Mesenchymal stem cell (in vitro differentiated cells and primary cell): ENCODE measurements around the gene CACNA1E.

Source experiments
- DNase-seq: peaks from one replicate; pipeline ENCODE4 v3.0.0-alpha.2; 2013
- H2AFZ ChIP-seq: one replicate; pipeline ENCODE4 v1.6.1; 2013; ENCODE audit warnings: low read depth, mild to moderate bottlenecking, control low read depth, inconsistent platforms, low read length, moderate library complexity
- H2AK5ac ChIP-seq: 2 replicates; pipeline ENCODE4 v1.6.1; 2013; ENCODE audit warnings: low read length, moderate library complexity, mild to moderate bottlenecking, inconsistent platforms; ENCODE audit not compliant: severe bottlenecking
- H2BK120ac ChIP-seq: one replicate; pipeline ENCODE4 v1.6.1; 2013; ENCODE audit warnings: low read depth, mild to moderate bottlenecking, inconsistent platforms, low read length, moderate library complexity
- H2BK12ac ChIP-seq, 2 experiments: one replicate each; pipeline ENCODE4 v1.6.1; 2013; ENCODE audit warnings: inconsistent platforms in 2 of 2, low read length in 2 of 2, mild to moderate bottlenecking in 2 of 2, moderate library complexity in 2 of 2, control low read depth in 1 of 2
- H2BK15ac ChIP-seq: one replicate; pipeline ENCODE4 v1.6.1; 2013; ENCODE audit warnings: mild to moderate bottlenecking, low read depth, inconsistent platforms; ENCODE audit not compliant: poor library complexity, severe bottlenecking
- H2BK5ac ChIP-seq: 2 replicates; pipeline ENCODE4 v1.6.1; 2013; ENCODE audit warnings: low read depth, mild to moderate bottlenecking, low read length, control low read depth, inconsistent platforms; ENCODE audit not compliant: poor library complexity, severe bottlenecking
- H3K14ac ChIP-seq, 2 experiments: one replicate each; pipeline ENCODE4 v1.6.1; 2013; ENCODE audit warnings: inconsistent platforms in 2 of 2, low read length in 2 of 2, control low read depth in 1 of 2, mild to moderate bottlenecking in 1 of 2, moderate library complexity in 1 of 2
- H3K18ac ChIP-seq, 2 experiments: one replicate each; pipeline ENCODE4 v1.6.1; 2013; ENCODE audit warnings: inconsistent platforms in 2 of 2, low read length in 2 of 2, control low read depth in 1 of 2, low read depth in 1 of 2, mild to moderate bottlenecking in 1 of 2
- H3K23ac ChIP-seq, 2 experiments: one replicate each; pipeline ENCODE4 v1.6.1; 2013; ENCODE audit warnings: inconsistent platforms in 2 of 2, low read length in 2 of 2, mild to moderate bottlenecking in 2 of 2, moderate library complexity in 2 of 2, control low read depth in 1 of 2
- H3K27ac ChIP-seq: 2 replicates; pipeline ENCODE4 v1.5.1; 2013; ENCODE audit warnings: mild to moderate bottlenecking, moderate library complexity, low read length, control low read depth, inconsistent platforms; ENCODE audit not compliant: poor library complexity, severe bottlenecking
- H3K27me3 ChIP-seq, 2 experiments: 2 replicates each; pipeline versions ENCODE4 v1.6.1 to v1.7.0; 2013; ENCODE audit warnings: low read length in 2 of 2, mild to moderate bottlenecking in 2 of 2, moderate library complexity in 2 of 2, control low read depth in 1 of 2, inconsistent platforms in 1 of 2; ENCODE audit not compliant: control insufficient read depth in 1 of 2, insufficient read depth in 1 of 2
- H3K36me3 ChIP-seq, 2 experiments: 2 replicates each; pipeline versions ENCODE4 v1.6.1 to v1.7.0; 2013; ENCODE audit warnings: low read length in 2 of 2, control low read depth in 1 of 2, inconsistent platforms in 1 of 2, low read depth in 1 of 2, mild to moderate bottlenecking in 1 of 2; ENCODE audit not compliant: insufficient read depth in 2 of 2, control insufficient read depth in 1 of 2
- H3K4ac ChIP-seq, 2 experiments: one replicate each; pipeline ENCODE4 v1.6.1; 2013; ENCODE audit warnings: inconsistent platforms in 2 of 2, low read length in 2 of 2, mild to moderate bottlenecking in 2 of 2, moderate library complexity in 2 of 2, control low read depth in 1 of 2, low read depth in 1 of 2
- H3K4me1 ChIP-seq: 2 replicates; pipeline ENCODE4 v1.6.1; 2013; ENCODE audit warnings: low read depth, low read length, control low read depth; ENCODE audit not compliant: control insufficient read depth, insufficient read depth
- H3K4me2 ChIP-seq: 2 replicates; pipeline ENCODE4 v1.6.1; 2013; ENCODE audit warnings: low read length, mild to moderate bottlenecking, inconsistent platforms; ENCODE audit not compliant: poor library complexity, severe bottlenecking
- H3K4me3 ChIP-seq, 2 experiments: 2 replicates each; pipeline versions ENCODE4 v1.5.1 to v1.7.0; 2013; ENCODE audit warnings: low read length in 2 of 2, mild to moderate bottlenecking in 2 of 2, control low read depth in 1 of 2, low read depth in 1 of 2; ENCODE audit not compliant: insufficient read depth in 1 of 2
- H3K79me1 ChIP-seq: replicated peaks from 2 replicates; pipeline ENCODE4 v1.6.1; 2013; ENCODE audit warnings: mild to moderate bottlenecking, control low read depth, low read length, inconsistent platforms; ENCODE audit not compliant: poor library complexity, severe bottlenecking
- H3K9ac ChIP-seq: 2 replicates; pipeline ENCODE4 v1.7.0; 2013; ENCODE audit warnings: mild to moderate bottlenecking, low read length, moderate library complexity
- H3K9me3 ChIP-seq: 2 replicates; pipeline ENCODE4 v1.7.0; 2013; ENCODE audit warnings: mild to moderate bottlenecking, low read length; ENCODE audit not compliant: control insufficient read depth
- H4K8ac ChIP-seq: one replicate; pipeline ENCODE4 v1.6.1; 2013; ENCODE audit warnings: inconsistent platforms, mild to moderate bottlenecking, low read length, moderate library complexity
- H4K91ac ChIP-seq: one replicate; pipeline ENCODE4 v1.6.1; 2013; ENCODE audit warnings: mild to moderate bottlenecking, low read length, inconsistent platforms
- WGBS: methylation state at CpG from one replicate; pipeline ENCODE4 v1.1.7; 2013; ENCODE audit warnings: mixed read lengths; 5-methylcytosine and 5-hydroxymethylcytosine counted together

Gene CACNA1E

DNA sequence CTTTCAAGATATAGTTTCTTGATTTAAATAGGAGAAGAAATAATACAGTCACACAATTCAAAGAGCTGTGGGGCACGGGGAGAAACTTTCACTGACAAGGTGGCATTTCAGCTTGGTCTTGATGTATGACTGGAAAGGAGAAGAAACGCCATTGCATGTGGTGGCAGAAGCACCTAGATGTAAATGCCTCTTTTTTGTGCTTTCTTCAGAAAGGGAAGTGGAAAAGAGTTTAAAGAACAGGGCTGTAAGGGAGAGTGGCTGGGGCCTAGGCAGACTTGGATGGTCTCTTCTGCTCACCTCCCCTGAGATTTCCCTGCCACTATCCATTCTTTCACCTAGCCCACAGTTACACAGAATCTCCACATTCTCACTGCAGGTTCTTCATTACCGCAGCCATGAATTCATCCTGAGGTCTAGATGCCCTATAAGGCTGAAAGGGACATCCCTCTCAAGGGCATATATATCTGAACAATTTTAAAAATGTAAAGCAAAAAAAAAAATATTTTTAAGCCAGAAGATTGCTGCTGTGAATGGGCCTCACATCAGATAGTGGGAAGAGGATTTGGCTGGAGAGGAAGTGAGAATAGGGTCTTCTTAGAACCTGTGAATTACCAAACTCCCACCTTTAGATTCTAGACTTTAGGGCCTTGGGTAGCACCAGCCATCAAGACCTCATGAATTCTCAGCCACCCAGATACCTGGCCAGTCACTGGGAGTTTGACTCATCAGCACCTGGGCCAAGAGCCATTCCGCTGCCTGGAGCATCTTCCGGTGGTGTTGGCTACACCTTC lies 23.4 kb downstream of the CACNA1E start:
- peaks cover 0 to 57% of the 10 kb centered on the region in 2 experiments for H3K27me3 ChIP-seq
- WGBS = 60% methylated on average over 3 of the region's 5 CpGs

DNA sequence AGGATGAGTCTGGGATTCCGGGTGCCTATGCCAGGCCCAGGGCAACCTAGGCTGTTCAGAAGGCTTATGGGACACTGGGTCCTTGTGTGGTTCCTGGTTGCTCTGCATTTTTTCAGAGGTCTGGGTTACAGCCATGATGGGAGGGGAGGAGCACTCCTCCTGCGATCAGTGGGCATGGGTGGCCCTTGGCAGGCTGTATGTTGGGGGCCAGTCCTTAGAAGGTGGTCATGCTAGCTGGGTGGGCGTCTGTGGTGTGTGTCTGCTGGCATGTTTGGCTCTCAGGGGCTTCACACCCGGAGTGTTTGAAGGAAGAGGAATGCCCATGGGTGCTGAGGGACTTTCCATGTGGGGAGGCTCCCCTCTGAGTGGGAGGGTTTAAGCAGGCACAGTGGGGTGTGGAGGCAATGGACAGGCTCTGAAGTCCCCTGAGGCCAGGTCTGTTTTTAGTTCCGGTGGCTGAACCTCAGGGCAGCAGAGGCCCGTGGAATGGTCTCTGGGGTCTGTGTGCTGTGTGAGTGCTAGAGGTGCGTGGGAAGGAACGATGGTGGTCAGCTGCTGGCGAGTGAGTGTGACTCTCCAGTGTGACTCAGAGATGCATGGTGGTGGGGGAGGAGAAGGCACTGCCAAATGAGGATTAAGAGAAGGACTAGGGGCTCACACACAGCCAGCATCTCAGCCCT lies 25.3 kb downstream of the CACNA1E start:
- no peak overlapping the region for H3K4me2 ChIP-seq
- no peak overlapping the region for H4K91ac ChIP-seq
- no peak overlapping the region for H3K18ac ChIP-seq
- H2BK15ac ChIP-seq = no peak overlapping the region
- H3K27ac ChIP-seq = no peak overlapping the region
- no peaks in the 10 kb centered on the region for H3K9me3 ChIP-seq
- no peak overlapping the region for H4K8ac ChIP-seq
- no peak overlapping the region for H2AK5ac ChIP-seq
- 62% methylated on average over 9 of the region's 9 CpGs for WGBS
- no peak overlapping the region for H2AFZ ChIP-seq
- H3K4me3 ChIP-seq = no peak overlapping the region
- no peaks in the 10 kb centered on the region for H3K79me1 ChIP-seq
- no peak overlapping the region for H3K4ac ChIP-seq
- H3K14ac ChIP-seq = no peak overlapping the region
- H2BK5ac ChIP-seq = no peak overlapping the region
- no peaks in the 10 kb centered on the region for H3K36me3 ChIP-seq
- no peaks in the 10 kb centered on the region for H3K4me1 ChIP-seq
- H3K23ac ChIP-seq = no peak overlapping the region
- no peak overlapping the region for H2BK12ac ChIP-seq
- DNase-seq = no peak
- H2BK120ac ChIP-seq = no peak overlapping the region
- peaks cover 0 to 62% of the 10 kb centered on the region in 2 experiments for H3K27me3 ChIP-seq
- no peak overlapping the region for H3K9ac ChIP-seq

More for the DNA sequence above, 23.4 kb downstream of the CACNA1E start:
- Histone ChIP-seq H3K4ac (no peak overlapping the region), H3K79me1 (no peaks in the 10 kb centered on the region), H3K4me1 (no peaks in the 10 kb centered on the region), H2BK12ac (no peak overlapping the region), H3K4me3 (no peak overlapping the region), H3K18ac (no peak overlapping the region), H2AK5ac (no peak overlapping the region), H3K36me3 (no peaks in the 10 kb centered on the region), H2BK120ac (no peak overlapping the region), H3K9me3 (no peaks in the 10 kb centered on the region), H4K8ac (no peak overlapping the region), H3K4me2 (no peak overlapping the region), H3K14ac (no peak overlapping the region), H2AFZ (no peak overlapping the region), H3K9ac (no peak overlapping the region), H3K23ac (no peak overlapping the region), H2BK15ac (no peak overlapping the region), H2BK5ac (no peak overlapping the region), H3K27ac (no peak overlapping the region), H4K91ac (no peak overlapping the region)
- DNase-seq = no peak

GRCh38 chr1:181513786-181514297 lies 30.5 kb downstream of the CACNA1E start:
- no peak overlapping the region for H3K4me3 ChIP-seq
- H2BK5ac ChIP-seq = no peak overlapping the region
- H2AFZ ChIP-seq = no peak overlapping the region
- no peak overlapping the region for H3K4me2 ChIP-seq
- no peak overlapping the region for H2AK5ac ChIP-seq
- no peak overlapping the region for H3K18ac ChIP-seq
- no peak overlapping the region for H3K9ac ChIP-seq
- no peaks in the 10 kb centered on the region for H3K79me1 ChIP-seq
- no peak overlapping the region for H4K8ac ChIP-seq
- H3K9me3 ChIP-seq = no peaks in the 10 kb centered on the region
- WGBS = 59% methylated on average over 4 of the region's 4 CpGs
- no peak overlapping the region for H2BK12ac ChIP-seq
- no peak overlapping the region for H3K27ac ChIP-seq
- H3K23ac ChIP-seq = no peak overlapping the region
- H3K4ac ChIP-seq = no peak overlapping the region
- no peak overlapping the region for H2BK15ac ChIP-seq
- H4K91ac ChIP-seq = no peak overlapping the region
- no peak overlapping the region for H2BK120ac ChIP-seq
- H3K27me3 ChIP-seq = peaks cover 0 to 59% of the 10 kb centered on the region in 2 experiments
- H3K36me3 ChIP-seq = no peaks in the 10 kb centered on the region
- DNase-seq = no peak
- no peak overlapping the region for H3K14ac ChIP-seq
- no peaks in the 10 kb centered on the region for H3K4me1 ChIP-seq
